Globus pallidus (tissue), 1 donor: ENCODE measurements around the gene TMC3.

Source experiments
- DNase-seq: peaks from one replicate; pipeline ENCODE4 v3.0.0-alpha.2; 2015; ENCODE audit warnings: low spot score

Gene TMC3

GRCh38 chr15:81321667-81322066 lies 52.3 kb downstream of the TMC3 start:
- no peak for DNase-seq

- DNase-seq: no peak
Measured at GRCh38 chr15:81317642-81318017, 56.4 kb downstream of the TMC3 start.

GRCh38 chr15:81316267-81316666 lies 57.7 kb downstream of the TMC3 start:
- no peak for DNase-seq

- DNase-seq: no peak
Measured at GRCh38 chr15:81315452-81316175, 58.4 kb downstream of the TMC3 start.

- no peak for DNase-seq
Measured at GRCh38 chr15:81314378-81314777, 59.6 kb downstream of the TMC3 start.

- DNase-seq: no peak
Measured at GRCh38 chr15:81313686-81314085, 60.3 kb downstream of the TMC3 start.

GRCh38 chr15:81312790-81313543 lies 61.0 kb downstream of the TMC3 start:
- DNase-seq: no peak

GRCh38 chr15:81311752-81312464 lies 62.1 kb downstream of the TMC3 start:
- DNase-seq: peak; percentile 46

GRCh38 chr15:81310480-81310879 lies 63.5 kb downstream of the TMC3 start:
- DNase-seq: no peak

- DNase-seq: no peak
Measured at GRCh38 chr15:81309647-81310450, 64.2 kb downstream of the TMC3 start.

GRCh38 chr15:81308260-81308659 lies 65.8 kb downstream of the TMC3 start:
- DNase-seq: no peak

- DNase-seq: peak; percentile 55
Measured at GRCh38 chr15:81304226-81304625, 69.8 kb downstream of the TMC3 start.

- peak; percentile 31 for DNase-seq
Measured at GRCh38 chr15:81303244-81304225, 70.5 kb downstream of the TMC3 start.

GRCh38 chr15:81302701-81303109 lies 71.3 kb downstream of the TMC3 start:
- DNase-seq: no peak

- peak; percentile 54 for DNase-seq
Measured at GRCh38 chr15:81301815-81302399, 72.1 kb downstream of the TMC3 start.

- DNase-seq: no peak
Measured at GRCh38 chr15:81301385-81301784, 72.6 kb downstream of the TMC3 start.

GRCh38 chr15:81299630-81300273 lies 74.3 kb downstream of the TMC3 start:
- no peak for DNase-seq

GRCh38 chr15:81299156-81299555 lies 74.9 kb downstream of the TMC3 start:
- no peak for DNase-seq

GRCh38 chr15:81298611-81299010 lies 75.4 kb downstream of the TMC3 start:
- DNase-seq: no peak
